HUDEP-2 (cell line): ENCODE results near the gene RBM19.

Source experiments
- DNase-seq, 76 experiments: peaks; one replicate each; lab custom pipeline; 2025; ENCODE audit not compliant: unreplicated experiment in 76 of 76; lab: John Stamatoyannopoulos, UW

The RBM19 gene

GRCh38 chr12:113860950-113861349, 105.2 kb downstream of the RBM19 start:
- no peak for DNase-seq

GRCh38 chr12:113860059-113860820, 105.9 kb downstream of the RBM19 start:
- DNase-seq: no peak

- no peak for DNase-seq
These were observed 107.2 kb downstream of the RBM19 start for GRCh38 chr12:113858841-113859386.

GRCh38 chr12:113857371-113857770, 108.8 kb downstream of the RBM19 start:
- no peak for DNase-seq

GRCh38 chr12:113855998-113856397, 110.1 kb downstream of the RBM19 start:
- DNase-seq: no peak

GRCh38 chr12:113854385-113855142, 111.6 kb downstream of the RBM19 start:
- no peak for DNase-seq

- DNase-seq: no peak
These were observed 112.6 kb downstream of the RBM19 start for GRCh38 chr12:113853491-113853890.

GRCh38 chr12:113852695-113853490, 113.2 kb downstream of the RBM19 start:
- DNase-seq: no peak

- DNase-seq: no peak
These were observed 113.9 kb downstream of the RBM19 start for GRCh38 chr12:113852264-113852663.

GRCh38 chr12:113850309-113851056, 115.6 kb downstream of the RBM19 start:
- no peak for DNase-seq

GRCh38 chr12:113847856-113848255, 118.3 kb downstream of the RBM19 start:
- no peak for DNase-seq

GRCh38 chr12:113846883-113847755, 119.0 kb downstream of the RBM19 start:
- no peak for DNase-seq

- no peak for DNase-seq
These were observed 120.0 kb downstream of the RBM19 start for GRCh38 chr12:113845900-113846674.

GRCh38 chr12:113844495-113845210, 121.5 kb downstream of the RBM19 start:
- no peak for DNase-seq

- no peak for DNase-seq
These were observed 123.4 kb downstream of the RBM19 start for GRCh38 chr12:113842699-113843098.

- DNase-seq: no peak
These were observed 124.3 kb downstream of the RBM19 start for GRCh38 chr12:113841786-113842185.

GRCh38 chr12:113840401-113841042, 125.6 kb downstream of the RBM19 start:
- DNase-seq: no peak
